C4-2B (cell line): ENCODE results near the gene STX1A.

ENCODE experiments used
- ZFX ChIP-seq: fragments of 450-650 bp; IDR thresholded peaks from 2 replicates; pipeline ENCODE4 v1.6.1; 2017
- TF ChIP-seq, protein P1 (sequence below): fragments of 450-650 bp; conservative IDR thresholded peaks from 2 replicates; pipeline ENCODE4 v1.5.1; 2017; ENCODE audit warnings: mild to moderate bottlenecking

DNA sequence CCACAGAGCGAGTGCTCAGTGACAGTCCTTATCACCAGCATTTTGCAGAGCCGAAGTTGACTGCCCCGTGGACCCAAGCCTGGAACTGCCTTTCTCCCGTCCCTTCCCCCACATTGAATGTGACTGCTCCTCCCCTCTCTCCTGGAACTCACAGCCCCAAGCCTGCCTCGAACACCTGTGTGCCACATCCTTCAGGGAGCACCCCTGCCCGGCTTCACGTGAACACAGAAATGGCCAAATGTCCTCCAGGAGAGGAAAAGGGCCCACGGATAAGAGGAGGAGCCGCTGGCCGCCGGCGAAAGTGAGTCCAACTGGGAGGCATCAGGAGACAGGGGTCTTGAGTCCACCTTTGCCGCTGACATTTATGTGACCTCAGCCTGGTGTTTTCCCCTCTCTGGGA is 16.2 kb downstream of the STX1A start:
- TF ChIP-seq, protein P1, sequence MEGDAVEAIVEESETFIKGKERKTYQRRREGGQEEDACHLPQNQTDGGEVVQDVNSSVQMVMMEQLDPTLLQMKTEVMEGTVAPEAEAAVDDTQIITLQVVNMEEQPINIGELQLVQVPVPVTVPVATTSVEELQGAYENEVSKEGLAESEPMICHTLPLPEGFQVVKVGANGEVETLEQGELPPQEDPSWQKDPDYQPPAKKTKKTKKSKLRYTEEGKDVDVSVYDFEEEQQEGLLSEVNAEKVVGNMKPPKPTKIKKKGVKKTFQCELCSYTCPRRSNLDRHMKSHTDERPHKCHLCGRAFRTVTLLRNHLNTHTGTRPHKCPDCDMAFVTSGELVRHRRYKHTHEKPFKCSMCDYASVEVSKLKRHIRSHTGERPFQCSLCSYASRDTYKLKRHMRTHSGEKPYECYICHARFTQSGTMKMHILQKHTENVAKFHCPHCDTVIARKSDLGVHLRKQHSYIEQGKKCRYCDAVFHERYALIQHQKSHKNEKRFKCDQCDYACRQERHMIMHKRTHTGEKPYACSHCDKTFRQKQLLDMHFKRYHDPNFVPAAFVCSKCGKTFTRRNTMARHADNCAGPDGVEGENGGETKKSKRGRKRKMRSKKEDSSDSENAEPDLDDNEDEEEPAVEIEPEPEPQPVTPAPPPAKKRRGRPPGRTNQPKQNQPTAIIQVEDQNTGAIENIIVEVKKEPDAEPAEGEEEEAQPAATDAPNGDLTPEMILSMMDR: no peak
- no peak for TF ChIP-seq ZFX
